D721Med (cell line): ENCODE results near the gene POLR3E.
"Not testable (repeated sequence)": the region's sequence is repeated elsewhere in the genome, so short reads cannot be mapped to it uniquely, and the experiment has no call there.

Experiments
- DNase-seq: peaks from one replicate; pipeline ENCODE4 v3.0.0; 2011; ENCODE audit warnings: low spot score; ENCODE audit not compliant: insufficient read length
- FAIRE-seq: peaks from 2 replicates; lab custom pipeline; 2011; peaks lifted over from hg19 to GRCh38; lab: Jason Lieb, UNC
- TF ChIP-seq, protein P1 (sequence below): IDR thresholded peaks from 2 replicates; pipeline ENCODE4 v1.5.1; 2012; ENCODE audit warnings: mild to moderate bottlenecking, control low read depth; ENCODE audit not compliant: insufficient read depth; ENCODE audit errors: missing control alignments

POLR3E gene

DNA sequence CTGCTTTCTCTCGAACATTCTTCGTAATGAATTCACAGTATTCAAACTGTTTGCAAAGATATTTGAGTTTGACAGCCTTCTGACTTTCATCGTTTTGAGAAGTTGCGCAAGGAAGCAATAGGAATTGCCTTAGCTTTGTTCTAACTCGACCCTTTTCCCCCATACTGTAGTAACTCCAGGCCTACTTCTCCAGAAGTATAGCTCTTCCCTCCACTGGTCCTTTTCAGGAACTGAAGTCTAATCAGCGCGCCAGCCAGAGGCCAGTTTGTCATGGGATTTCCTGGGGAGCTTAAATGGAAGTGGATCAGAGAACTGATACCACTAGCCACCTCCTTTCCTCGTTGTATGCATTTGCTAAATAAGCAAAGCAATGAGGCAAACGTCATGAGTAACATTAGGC lies 49.3 kb downstream of the POLR3E start:
- TF ChIP-seq, protein P1, sequence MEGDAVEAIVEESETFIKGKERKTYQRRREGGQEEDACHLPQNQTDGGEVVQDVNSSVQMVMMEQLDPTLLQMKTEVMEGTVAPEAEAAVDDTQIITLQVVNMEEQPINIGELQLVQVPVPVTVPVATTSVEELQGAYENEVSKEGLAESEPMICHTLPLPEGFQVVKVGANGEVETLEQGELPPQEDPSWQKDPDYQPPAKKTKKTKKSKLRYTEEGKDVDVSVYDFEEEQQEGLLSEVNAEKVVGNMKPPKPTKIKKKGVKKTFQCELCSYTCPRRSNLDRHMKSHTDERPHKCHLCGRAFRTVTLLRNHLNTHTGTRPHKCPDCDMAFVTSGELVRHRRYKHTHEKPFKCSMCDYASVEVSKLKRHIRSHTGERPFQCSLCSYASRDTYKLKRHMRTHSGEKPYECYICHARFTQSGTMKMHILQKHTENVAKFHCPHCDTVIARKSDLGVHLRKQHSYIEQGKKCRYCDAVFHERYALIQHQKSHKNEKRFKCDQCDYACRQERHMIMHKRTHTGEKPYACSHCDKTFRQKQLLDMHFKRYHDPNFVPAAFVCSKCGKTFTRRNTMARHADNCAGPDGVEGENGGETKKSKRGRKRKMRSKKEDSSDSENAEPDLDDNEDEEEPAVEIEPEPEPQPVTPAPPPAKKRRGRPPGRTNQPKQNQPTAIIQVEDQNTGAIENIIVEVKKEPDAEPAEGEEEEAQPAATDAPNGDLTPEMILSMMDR = no peak
- FAIRE-seq (no peak), DNase-seq (no peak)

DNA sequence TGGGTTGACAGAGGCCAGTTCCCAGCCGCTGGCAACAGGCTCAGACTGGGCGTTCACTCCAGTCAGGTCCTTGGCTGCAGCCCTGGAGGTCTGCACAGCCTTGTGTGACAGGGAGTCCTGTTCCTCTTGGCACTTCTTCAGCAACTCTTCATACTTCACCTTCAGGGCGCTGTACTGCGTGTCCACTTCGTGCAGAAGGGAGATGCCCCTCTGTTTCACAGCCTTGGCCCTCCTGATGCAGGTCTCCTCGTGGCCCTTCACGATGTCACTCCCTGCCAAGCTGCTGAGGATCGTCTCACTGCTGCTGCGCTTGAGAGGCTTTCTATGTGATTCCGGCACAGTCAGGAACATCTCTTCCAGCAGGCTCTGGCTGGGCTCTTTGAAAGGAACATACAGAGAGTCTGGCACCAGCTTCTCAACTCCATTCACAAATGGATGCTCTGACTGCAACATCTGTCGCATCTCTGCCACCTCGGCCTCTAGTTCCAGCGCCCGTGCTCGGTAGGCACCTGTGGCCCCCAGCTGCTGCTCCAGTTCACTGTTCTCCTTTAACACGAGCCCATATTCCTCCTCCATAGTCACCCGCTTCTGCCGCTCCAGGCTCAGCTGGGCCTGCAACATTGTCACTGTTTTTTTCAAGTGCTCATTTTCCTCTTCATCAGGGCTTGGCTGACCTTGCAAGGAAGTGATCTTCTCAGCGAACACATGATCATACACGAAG lies 50.1 kb downstream of the POLR3E start:
- no peak for DNase-seq
- no peak for FAIRE-seq
- TF ChIP-seq, protein P1 = no peak

DNA sequence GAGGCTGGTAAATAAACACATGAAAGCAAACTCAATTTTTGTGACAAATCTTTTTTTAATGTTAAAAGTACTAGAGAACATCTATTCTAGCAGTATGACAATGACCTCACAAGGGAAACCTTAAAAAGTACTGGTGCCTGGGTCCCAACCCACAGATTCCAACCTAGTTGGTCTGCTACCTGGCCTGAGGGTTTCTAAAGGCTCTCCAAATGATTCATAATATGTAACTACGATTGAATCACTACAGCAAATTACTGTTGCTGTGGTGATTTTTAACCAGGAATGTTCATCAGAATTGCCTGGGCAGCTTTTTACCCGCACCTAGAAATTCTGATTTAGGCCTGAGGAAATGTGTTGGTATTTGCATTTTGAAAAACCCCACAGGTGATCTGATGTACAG lies 51.1 kb downstream of the POLR3E start:
- TF ChIP-seq, protein P1 = no peak
- no peak for DNase-seq
- no peak for FAIRE-seq

DNA sequence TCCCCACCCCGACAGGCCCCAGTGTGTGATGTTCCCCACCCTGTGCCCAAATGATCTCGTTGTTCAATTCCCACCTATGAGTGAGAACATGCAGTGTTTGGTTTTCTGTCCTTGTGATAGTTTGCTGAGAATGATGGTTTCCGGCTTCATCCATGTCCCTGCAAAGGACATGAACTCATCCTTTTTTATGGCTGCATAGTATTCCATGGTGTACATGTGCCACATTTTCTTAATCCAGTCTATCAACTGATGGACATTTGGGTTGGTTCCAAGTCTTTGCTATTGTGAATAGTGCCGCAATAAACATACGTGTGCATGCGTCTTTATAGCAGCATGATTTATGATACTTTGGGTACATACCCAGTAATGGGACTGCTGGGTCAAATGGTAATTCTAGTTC lies 53.8 kb downstream of the POLR3E start:
- not testable (repeated sequence) for DNase-seq, FAIRE-seq

DNA sequence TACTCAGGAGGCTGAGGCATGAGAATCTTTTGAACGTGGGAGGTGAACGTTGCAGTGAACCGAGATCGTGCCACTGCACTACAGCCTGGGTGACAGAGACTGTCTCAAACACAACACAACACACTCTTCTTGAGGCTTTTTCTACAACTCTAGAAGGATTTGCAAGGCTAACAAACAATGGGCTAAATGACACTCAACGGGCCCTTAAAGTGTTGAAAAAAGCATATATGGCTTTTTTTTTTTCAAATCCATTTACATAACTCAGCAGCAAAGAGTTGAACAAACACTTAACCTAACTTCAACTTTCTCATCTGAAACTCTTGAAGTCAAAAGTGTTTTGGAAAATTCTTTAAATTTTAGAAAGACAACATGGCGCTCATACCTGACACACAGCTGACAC lies 54.9 kb downstream of the POLR3E start:
- no peak for FAIRE-seq

DNA sequence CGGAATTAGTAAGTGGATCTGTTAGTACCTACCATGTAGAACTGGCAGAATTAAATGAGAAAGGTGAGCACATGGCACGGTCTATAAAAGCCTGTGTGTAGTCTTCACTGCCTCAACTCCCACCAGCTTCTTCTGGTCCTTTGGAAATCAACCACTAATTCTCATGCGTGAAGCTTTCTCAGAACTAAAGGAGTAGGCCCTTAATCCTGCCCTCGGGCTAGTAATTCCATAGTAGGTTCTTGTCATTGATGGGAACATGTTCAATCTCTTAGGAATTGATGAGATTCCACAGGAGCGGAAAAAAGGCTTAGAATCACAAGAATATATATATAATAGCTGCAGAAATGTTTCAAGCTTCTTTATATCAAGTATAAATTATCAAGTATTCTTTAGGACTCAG lies 55.5 kb downstream of the POLR3E start:
- no peak for FAIRE-seq
- TF ChIP-seq, protein P1 = no peak

More for the DNA sequence above, 54.9 kb downstream of the POLR3E start:
- TF ChIP-seq, protein P1 = no peak
- DNase-seq = no peak

DNA sequence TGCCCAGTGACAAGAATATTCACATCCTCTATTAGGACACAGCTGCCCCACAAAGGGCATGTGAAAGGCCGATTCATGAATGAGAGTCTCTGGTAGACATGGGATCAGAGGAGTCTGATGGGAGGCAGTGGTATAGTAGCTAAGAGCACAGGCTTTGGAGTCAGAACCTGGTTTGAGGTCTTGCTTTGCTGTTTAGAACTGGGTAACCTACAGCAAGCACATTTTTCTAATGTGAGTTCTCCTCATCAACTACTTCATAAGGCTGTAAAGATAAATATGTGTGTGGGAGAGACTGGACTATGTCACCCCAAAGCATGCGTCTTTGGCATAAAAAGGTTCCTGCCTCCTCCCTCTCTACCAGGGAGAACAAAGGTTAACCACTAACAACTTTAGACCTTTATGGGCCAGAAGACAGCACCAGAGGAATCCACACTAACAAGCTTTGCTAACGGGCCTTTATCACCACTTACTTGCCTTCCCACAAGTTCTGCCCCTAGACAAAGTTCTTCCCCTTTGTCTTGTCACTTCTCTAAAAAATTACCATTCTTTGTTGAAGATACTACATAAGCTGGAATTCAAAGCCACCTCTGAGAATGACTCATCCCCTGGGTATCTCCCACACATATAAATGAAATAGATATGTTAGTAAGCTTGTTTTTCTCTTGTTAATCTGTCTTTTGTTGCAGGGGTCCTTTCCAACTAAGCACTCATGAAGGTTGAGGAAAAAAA lies 56.1 kb downstream of the POLR3E start:
- TF ChIP-seq, protein P1 = no peak
- DNase-seq (no peak), FAIRE-seq (no peak)

More for the DNA sequence above, 55.5 kb downstream of the POLR3E start:
- DNase-seq = no peak
